Sciatic nerve (tissue), 2 donors: Measurements from ENCODE around the gene GRIK2. TPM values are rescaled to one million over a fixed set of nuclear protein-coding genes. Genes with fewer than 3 reads are reported as not detected.

Experiments used
- ATAC-seq: fragments of 200-7000 bp; cut with Tn5 transposase; one replicate; pipeline ENCODE4 v1.9.1; 2020; ENCODE audit warnings: mild to moderate bottlenecking, moderate library complexity
- DNase-seq: peaks from one replicate; pipeline ENCODE4 v3.0.0-alpha.2; 2020; ENCODE audit warnings: low spot score
- intact Hi-C: fragments of 100-400 bp; cut with DNase I; formaldehyde crosslinking; loops from one replicate; pipeline ENCODE4 v1.14.2; 2022
- total RNA-seq: library from RNA; stranded (reverse); fragmentation: NEBNext Ultra II Directional; extraction: Animal tissue kit (Norgen Biotek cat#: 25700); gene quantifications from one replicate; pipeline ENCODE4 v1.2.1, GENCODE V29; 2021
- donor health status: DM: no; HTN: no; CAD: no.
- donor health status: DM: no; HTN: no; CAD: no.

The GRIK2 gene
- total RNA-seq, 1 donor from 2014 or later = 12.8 TPM

GRCh38 chr6:101733899-101734298 is 340.4 kb downstream of the GRIK2 start:
- DNase-seq (no peak), ATAC-seq (no peak)
- intact Hi-C loops = no loop called here

GRCh38 chr6:101738481-101738880 is 345.0 kb downstream of the GRIK2 start:
- intact Hi-C loops = no loop called here
- DNase-seq = no peak
- ATAC-seq = no peak

- ATAC-seq (no peak), DNase-seq (no peak)
- intact Hi-C loops = no loop called here
These were observed 347.1 kb downstream of the GRIK2 start for GRCh38 chr6:101740631-101741030.

- DNase-seq = no peak
- intact Hi-C loops = no loop called here
- ATAC-seq = no peak
These were observed 348.1 kb downstream of the GRIK2 start for GRCh38 chr6:101741474-101742171.

GRCh38 chr6:101747160-101747559 is 353.7 kb downstream of the GRIK2 start:
- ATAC-seq = no peak
- intact Hi-C loops = no loop called here
- no peak for DNase-seq

GRCh38 chr6:101747716-101748115 is 354.2 kb downstream of the GRIK2 start:
- ATAC-seq (no peak), DNase-seq (no peak)
- intact Hi-C loops = no loop called here

- ATAC-seq (no peak), DNase-seq (no peak)
- intact Hi-C loops = no loop called here
These were observed 362.4 kb downstream of the GRIK2 start for GRCh38 chr6:101755931-101756330.

- intact Hi-C loops = no loop called here
- no peak for ATAC-seq
These were observed 364.9 kb downstream of the GRIK2 start for GRCh38 chr6:101758368-101758767.

GRCh38 chr6:101760843-101761621 is 367.5 kb downstream of the GRIK2 start:
- DNase-seq (no peak), ATAC-seq (peak; percentile 78)
- intact Hi-C loops = no loop called here

More at GRCh38 chr6:101758368-101758767, 364.9 kb downstream of the GRIK2 start:
- no peak for DNase-seq

GRCh38 chr6:101762851-101763250 is 369.3 kb downstream of the GRIK2 start:
- ATAC-seq = no peak
- no peak for DNase-seq
- intact Hi-C loops = no loop called here

GRCh38 chr6:101765281-101765680 is 371.8 kb downstream of the GRIK2 start:
- ATAC-seq (no peak), DNase-seq (no peak)
- intact Hi-C loops = no loop called here

GRCh38 chr6:101770116-101770515 is 376.6 kb downstream of the GRIK2 start:
- no peak for ATAC-seq
- no peak for DNase-seq
- intact Hi-C loops = no loop called here

- intact Hi-C loops = no loop called here
- DNase-seq (no peak), ATAC-seq (no peak)
These were observed 383.4 kb downstream of the GRIK2 start for GRCh38 chr6:101776919-101777350.

GRCh38 chr6:101777646-101778045 is 384.1 kb downstream of the GRIK2 start:
- intact Hi-C loops = no loop called here
- ATAC-seq = no peak
- DNase-seq = no peak

- ATAC-seq = no peak
- DNase-seq = no peak
- intact Hi-C loops = no loop called here
These were observed 385.7 kb downstream of the GRIK2 start for GRCh38 chr6:101779051-101779844.

- intact Hi-C loops = no loop called here
These were observed 389.8 kb downstream of the GRIK2 start for GRCh38 chr6:101783287-101783686.

GRCh38 chr6:101784094-101784493 is 390.6 kb downstream of the GRIK2 start:
- DNase-seq (no peak), ATAC-seq (no peak)
- intact Hi-C loops = no loop called here

More at GRCh38 chr6:101783287-101783686, 389.8 kb downstream of the GRIK2 start:
- ATAC-seq (no peak), DNase-seq (no peak)

GRCh38 chr6:101799531-101799930 is 406.0 kb downstream of the GRIK2 start:
- intact Hi-C loops = no loop called here
- no peak for DNase-seq
- no peak for ATAC-seq

GRCh38 chr6:101800598-101800997 is 407.1 kb downstream of the GRIK2 start:
- intact Hi-C loops = no loop called here
- ATAC-seq (no peak), DNase-seq (no peak)

GRCh38 chr6:101803136-101803535 is 409.6 kb downstream of the GRIK2 start:
- DNase-seq (no peak), ATAC-seq (no peak)
- intact Hi-C loops = no loop called here
